ENCODE measurements around the gene AHI1.

AHI1 gene

GRCh38 chr6:135274561-135275293, 222.8 kb downstream of the AHI1 start:
- Histone ChIP-seq H2AFZ (ENCODE audit: low read depth, low read length) (no peak overlapping the region), H3K4me2 (ENCODE audit: low read length) (peak overlapping the region; percentile 42)

DNA sequence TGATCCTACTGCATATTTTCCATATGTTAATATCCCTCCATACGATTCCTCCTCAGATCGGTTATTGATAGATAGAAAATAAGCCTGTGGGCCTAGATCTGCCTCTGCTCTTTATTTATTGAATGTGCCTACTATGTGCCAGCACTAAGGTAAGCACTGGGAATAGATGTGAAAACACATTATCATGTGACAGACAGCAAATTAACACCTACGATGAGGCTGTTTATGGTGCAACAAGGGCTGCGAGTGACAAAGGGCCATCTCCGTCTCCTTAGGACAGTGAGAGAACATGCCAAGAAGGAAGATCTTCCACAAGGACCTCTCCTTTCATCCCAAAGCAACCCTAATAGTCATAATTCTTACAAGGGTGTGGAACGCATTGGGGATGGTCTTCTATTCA, 225.9 kb downstream of the AHI1 start:
- no peak overlapping the region for H3K27ac ChIP-seq (ENCODE audit: low read length)
- no peaks in the 10 kb centered on the region for H3K79me2 ChIP-seq (ENCODE audit: low read length)
- H3K9ac ChIP-seq (ENCODE audit: low read length), result no peak overlapping the region
- H3K36me3 ChIP-seq (replicated peaks; ENCODE audit: low read depth, low read length), result no peaks in the 10 kb centered on the region
- H3K4me1 ChIP-seq (ENCODE audit: low read length), result peaks cover 23% of the 10 kb centered on the region
- H2AFZ ChIP-seq (ENCODE audit: low read depth, low read length), result no peak overlapping the region
- H3K9me3 ChIP-seq (ENCODE audit: insufficient read depth, low read length), result no peaks in the 10 kb centered on the region
- H4K20me1 ChIP-seq (ENCODE audit: insufficient read depth, low read length), result no peaks in the 10 kb centered on the region
- no peak overlapping the region for H3K4me3 ChIP-seq (ENCODE audit: low read length)
- H3K4me2 ChIP-seq (ENCODE audit: low read length), result no peak overlapping the region
- no peaks in the 10 kb centered on the region for H3K27me3 ChIP-seq (ENCODE audit: low read depth, low read length)
- TF ChIP-seq EZH2phosphoT487 (IDR thresholded peaks at IDR 0.05; ENCODE audit: low read depth) (no peak), CTCF (IDR thresholded peaks at IDR 0.05; ENCODE audit: low read depth, low read length) (no peak)

More at GRCh38 chr6:135274561-135275293, 222.8 kb downstream of the AHI1 start:
- H3K4me1 ChIP-seq (ENCODE audit: low read length), result peaks cover 23% of the 10 kb centered on the region
- no peaks in the 10 kb centered on the region for H3K79me2 ChIP-seq (ENCODE audit: low read length)
- H3K36me3 ChIP-seq (replicated peaks; ENCODE audit: low read depth, low read length), result no peaks in the 10 kb centered on the region
- H3K4me3 ChIP-seq (ENCODE audit: low read length), result peak overlapping the region; percentile 16
- no peaks in the 10 kb centered on the region for H4K20me1 ChIP-seq (ENCODE audit: insufficient read depth, low read length)
- TF ChIP-seq EZH2phosphoT487 (IDR thresholded peaks at IDR 0.05; ENCODE audit: low read depth) (no peak), CTCF (IDR thresholded peaks at IDR 0.05; ENCODE audit: low read depth, low read length) (no peak)
- H3K9ac ChIP-seq (ENCODE audit: low read length), result no peak overlapping the region
- peak overlapping the region; percentile 22; the same call in 1 of the 2 replicates for H3K27ac ChIP-seq (ENCODE audit: low read length)
- H3K9me3 ChIP-seq (ENCODE audit: insufficient read depth, low read length), result no peaks in the 10 kb centered on the region
- no peaks in the 10 kb centered on the region for H3K27me3 ChIP-seq (ENCODE audit: low read depth, low read length)

- Histone ChIP-seq H2AFZ (ENCODE audit: low read depth, low read length) (no peak overlapping the region), H3K9ac (ENCODE audit: low read length) (no peak overlapping the region), H3K9me3 (ENCODE audit: insufficient read depth, low read length) (no peaks in the 10 kb centered on the region), H3K4me3 (ENCODE audit: low read length) (no peak overlapping the region), H3K27ac (ENCODE audit: low read length) (no peak overlapping the region), H3K79me2 (ENCODE audit: low read length) (no peaks in the 10 kb centered on the region), H3K4me1 (ENCODE audit: low read length) (peaks cover 23% of the 10 kb centered on the region), H3K4me2 (ENCODE audit: low read length) (no peak overlapping the region), H4K20me1 (ENCODE audit: insufficient read depth, low read length) (no peaks in the 10 kb centered on the region), H3K36me3 (replicated peaks; ENCODE audit: low read depth, low read length) (no peaks in the 10 kb centered on the region), H3K27me3 (ENCODE audit: low read depth, low read length) (no peaks in the 10 kb centered on the region)
- TF ChIP-seq EZH2phosphoT487 (IDR thresholded peaks at IDR 0.05; ENCODE audit: low read depth) (no peak), CTCF (IDR thresholded peaks at IDR 0.05; ENCODE audit: low read depth, low read length) (no peak)
Observed at GRCh38 chr6:135270676-135271536, 226.6 kb downstream of the AHI1 start.

GRCh38 chr6:135269481-135269891, 228.1 kb downstream of the AHI1 start:
- Histone ChIP-seq H3K36me3 (replicated peaks; ENCODE audit: low read depth, low read length) (no peaks in the 10 kb centered on the region), H2AFZ (ENCODE audit: low read depth, low read length) (no peak overlapping the region), H3K79me2 (ENCODE audit: low read length) (no peaks in the 10 kb centered on the region), H3K27ac (ENCODE audit: low read length) (no peak overlapping the region), H3K4me3 (ENCODE audit: low read length) (no peak overlapping the region), H3K4me1 (ENCODE audit: low read length) (peaks cover 9% of the 10 kb centered on the region), H3K27me3 (ENCODE audit: low read depth, low read length) (no peaks in the 10 kb centered on the region), H3K9me3 (ENCODE audit: insufficient read depth, low read length) (no peaks in the 10 kb centered on the region), H3K4me2 (ENCODE audit: low read length) (no peak overlapping the region), H4K20me1 (ENCODE audit: insufficient read depth, low read length) (no peaks in the 10 kb centered on the region), H3K9ac (ENCODE audit: low read length) (no peak overlapping the region)
- no peak for TF ChIP-seq CTCF (IDR thresholded peaks at IDR 0.05; ENCODE audit: low read depth, low read length)
- no peak for TF ChIP-seq EZH2phosphoT487 (IDR thresholded peaks at IDR 0.05; ENCODE audit: low read depth)

Measured in OCI-LY3 (cell line).